T-helper 22 cell (primary cell): ENCODE data around the gene STRN4.
"Not testable (repeated sequence)": the region's sequence is repeated elsewhere in the genome, so short reads cannot be mapped to it uniquely, and the experiment has no call there.

Source experiments
- DNase-seq: peaks from one replicate; pipeline ENCODE4 v3.0.0-alpha.2; 2020; ENCODE audit warnings: low read depth

Gene STRN4

GRCh38 chr19:46713781-46714443 lies 32.3 kb downstream of the STRN4 start:
- peak; percentile 78 for DNase-seq

- not testable (repeated sequence) for DNase-seq
Observed at GRCh38 chr19:46712768-46713338, 33.4 kb downstream of the STRN4 start.

DNA sequence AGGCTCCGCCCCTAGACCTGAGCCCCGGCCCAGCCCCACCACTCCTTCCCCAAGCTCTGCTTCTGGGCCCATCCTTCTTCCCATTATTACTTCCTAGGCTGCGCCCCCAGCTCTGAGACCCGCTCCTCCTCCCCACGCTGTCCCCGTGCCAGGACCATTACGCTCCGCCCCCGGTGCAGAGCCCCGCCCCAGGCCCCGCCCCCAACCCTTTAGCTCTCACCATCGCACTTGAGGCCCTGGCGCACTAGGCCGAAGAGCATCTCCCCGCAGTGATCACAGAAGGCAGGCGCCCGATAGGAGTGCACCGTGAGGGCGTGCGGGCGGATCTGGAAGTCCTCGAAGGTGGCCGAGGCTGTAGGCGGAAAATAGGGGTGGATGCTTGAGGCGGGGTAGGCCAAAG lies 35.6 kb downstream of the STRN4 start:
- no peak for DNase-seq

DNA sequence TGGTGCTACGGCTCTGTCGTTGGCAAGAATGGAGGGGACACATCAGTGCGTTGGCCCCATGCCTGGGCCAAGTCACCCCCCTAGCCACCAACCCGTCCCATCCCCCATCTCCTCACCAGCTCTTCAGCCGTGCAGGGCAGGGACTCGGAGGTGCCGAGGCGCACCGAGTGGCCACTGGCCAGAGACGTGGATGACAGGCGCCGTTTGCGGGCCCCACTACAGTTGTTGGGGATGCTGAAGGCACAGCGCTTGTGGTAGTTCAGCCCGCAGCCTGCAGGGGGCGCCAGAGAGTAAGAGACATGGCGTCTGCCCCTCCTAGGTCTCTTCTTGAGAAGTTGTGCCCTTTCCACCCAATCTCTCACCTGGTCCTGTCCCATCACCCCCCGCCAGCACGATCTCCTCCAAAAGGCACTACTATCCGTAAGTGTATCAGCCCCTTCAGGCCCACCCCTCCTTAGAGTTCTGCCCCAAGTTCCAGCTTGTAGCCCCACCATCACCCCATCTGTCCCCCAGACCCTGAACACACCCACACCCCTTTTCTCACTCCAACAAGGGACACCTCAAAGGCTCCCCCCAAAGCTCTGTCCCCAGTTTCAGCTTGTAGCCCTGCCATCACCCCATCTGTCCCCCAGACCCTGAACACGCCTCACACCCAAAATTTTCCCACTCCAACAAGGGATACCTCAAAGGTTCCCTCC lies 41.7 kb downstream of the STRN4 start:
- DNase-seq: peak; percentile 43

DNA sequence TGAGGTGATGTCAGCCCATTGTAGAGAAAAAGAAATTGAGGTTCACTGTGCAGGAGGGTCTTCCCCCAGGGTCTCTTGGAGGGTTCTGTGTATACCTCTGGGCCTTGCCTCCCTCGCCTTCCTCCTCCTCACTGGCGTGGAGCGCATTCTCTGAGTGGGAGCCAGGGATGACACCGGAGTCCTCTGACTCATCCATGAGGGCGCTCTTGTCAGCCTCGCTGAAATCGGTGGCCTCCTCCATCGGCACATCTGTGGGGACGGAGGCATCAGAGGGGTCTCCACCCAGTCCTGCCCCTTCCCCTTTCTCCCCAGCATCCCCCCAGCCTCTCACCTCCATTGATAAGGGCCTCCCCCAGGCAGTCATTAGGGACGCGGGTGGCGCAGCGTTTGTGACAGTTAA lies 45.5 kb downstream of the STRN4 start:
- no peak for DNase-seq

- no peak for DNase-seq
Observed at GRCh38 chr19:46698395-46699321, 47.6 kb downstream of the STRN4 start.

DNA sequence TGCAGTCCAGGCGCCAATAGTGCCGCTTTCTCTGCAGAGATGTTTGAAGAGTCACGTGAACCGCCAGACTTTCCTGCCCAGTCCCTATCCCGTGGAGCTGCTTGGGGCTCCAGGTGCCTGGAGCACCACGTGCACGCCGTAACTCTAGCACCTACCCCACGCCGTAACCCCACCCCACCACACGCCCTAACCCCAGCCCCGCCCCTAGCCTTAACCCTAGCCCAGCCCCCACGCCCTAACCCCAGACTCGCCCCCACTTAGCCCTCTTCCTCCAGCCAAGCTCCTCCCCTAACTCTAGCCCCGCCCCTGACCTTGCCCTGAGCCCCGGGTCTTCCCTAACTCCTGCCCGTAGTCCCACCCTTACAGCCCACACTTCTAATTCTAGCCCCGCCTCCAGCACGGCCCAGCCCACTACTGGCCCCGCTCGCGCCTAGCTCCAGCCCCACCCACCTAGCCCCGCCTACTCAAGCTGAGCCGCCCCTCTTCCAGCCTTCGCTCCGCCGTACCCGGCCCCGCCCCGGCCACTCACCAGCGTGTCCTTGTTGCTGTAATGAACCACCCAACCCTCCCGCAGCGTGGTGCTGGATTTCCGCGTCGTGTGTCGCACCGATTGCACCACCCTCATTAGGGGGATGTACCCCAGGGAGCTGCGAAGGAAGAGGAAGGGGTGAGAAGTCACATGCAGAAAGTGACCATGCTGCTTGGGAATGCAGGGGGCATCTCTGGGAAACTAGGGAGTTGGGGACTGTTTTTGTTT lies 48.9 kb downstream of the STRN4 start:
- DNase-seq: no peak

- no peak for DNase-seq
Observed at GRCh38 chr19:46696866-46697203, 49.4 kb downstream of the STRN4 start.

DNA sequence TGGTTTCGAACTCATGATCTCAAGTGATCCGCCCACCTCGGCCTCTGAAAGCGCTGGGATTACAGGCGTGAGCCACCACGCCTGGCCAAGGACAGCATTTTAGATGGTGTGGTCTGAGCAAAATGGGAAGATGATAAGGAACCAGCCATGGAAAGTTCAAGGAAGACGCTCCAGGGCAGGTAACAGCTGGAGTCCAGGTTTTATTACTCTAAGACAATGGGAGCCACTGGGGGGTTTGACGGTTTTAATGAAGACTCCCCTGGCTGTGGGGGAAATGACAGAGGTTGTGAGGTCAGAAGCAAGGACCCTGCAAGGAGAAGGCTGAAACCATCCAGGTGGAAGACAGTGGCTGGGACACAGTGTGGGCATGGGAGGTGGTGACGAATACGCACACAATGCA lies 50.2 kb downstream of the STRN4 start:
- DNase-seq: no peak

- DNase-seq: no peak
Observed at GRCh38 chr19:46693760-46694159, 52.5 kb downstream of the STRN4 start.

DNA sequence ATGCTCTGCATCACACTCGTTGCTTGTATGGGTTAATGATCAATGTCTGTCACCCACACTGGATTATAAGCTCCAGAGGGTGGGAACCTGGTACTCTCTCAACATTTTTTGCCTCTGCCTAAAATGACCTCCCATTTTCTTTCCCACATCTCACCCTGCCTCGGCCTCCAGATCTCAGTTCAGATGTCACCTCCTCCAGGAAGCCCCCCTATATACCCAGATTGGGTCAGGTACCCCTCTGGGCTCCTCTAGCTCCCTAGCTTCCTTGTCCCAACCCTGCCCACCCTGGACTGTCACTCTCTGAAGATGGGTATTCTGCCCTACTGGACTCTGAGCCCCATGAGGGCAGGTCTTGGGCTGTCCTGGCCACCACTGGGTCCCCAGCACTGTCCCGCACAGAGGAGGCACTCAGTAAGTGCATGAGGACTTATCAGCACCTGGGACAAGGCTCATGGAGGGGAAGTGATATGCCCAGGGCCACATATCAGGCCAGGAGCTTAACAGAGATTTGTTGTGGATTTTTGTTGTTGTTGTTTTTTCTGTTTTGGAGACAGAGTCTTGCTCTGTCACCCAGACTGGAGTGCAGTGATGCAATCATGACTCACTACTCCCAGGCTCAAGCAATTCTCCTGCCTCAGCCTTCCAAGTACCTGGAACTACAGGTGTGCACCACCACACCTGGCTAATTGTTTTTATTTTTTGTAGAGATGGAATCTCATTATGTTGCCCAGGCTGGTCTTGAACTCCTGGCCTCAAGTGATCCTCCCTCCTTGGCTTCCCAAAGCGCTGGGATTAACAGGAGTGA lies 53.1 kb downstream of the STRN4 start:
- DNase-seq: no peak

DNA sequence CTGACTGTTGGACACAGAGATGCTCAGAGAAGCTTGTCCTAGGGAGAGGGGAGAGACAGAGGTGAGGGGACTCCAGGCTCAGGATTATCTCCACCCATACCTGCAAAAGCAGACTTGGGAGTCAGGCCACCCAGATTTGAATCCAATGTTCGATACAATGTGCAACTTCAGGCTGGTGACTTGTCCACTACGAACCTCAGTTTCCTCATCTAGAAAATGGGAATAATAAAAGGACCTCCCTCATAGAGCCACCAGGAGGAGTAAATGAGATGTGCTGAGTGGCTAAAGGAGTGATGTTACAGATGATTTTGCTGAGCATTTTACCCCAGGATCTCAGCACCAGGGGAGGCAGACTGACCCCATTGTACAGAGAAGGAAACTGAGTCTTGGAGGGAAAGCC lies 54.3 kb downstream of the STRN4 start:
- DNase-seq: no peak

- DNase-seq: no peak
Observed at GRCh38 chr19:46691104-46691503, 55.1 kb downstream of the STRN4 start.

DNA sequence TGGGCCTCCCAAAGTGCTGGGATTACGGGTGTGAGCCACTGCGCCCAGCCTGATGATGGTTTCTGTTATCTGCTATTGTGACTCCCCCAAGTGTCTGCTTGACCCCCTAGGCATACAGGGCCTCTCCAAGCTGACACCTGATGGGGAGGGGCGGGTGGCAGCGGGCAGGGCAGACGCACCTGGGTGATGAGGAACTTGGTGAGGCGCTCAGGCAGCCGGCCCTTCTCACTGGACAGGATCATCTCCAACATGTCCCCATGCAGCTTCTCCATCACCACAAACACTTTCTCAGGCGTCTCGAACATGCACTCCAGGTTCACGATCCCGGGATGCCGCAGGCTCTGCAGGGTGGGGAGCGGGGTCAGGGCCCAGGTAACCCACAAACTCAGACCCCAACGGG lies 56.9 kb downstream of the STRN4 start:
- DNase-seq: no peak

GRCh38 chr19:46687438-46688145 lies 58.7 kb downstream of the STRN4 start:
- DNase-seq: no peak

DNA sequence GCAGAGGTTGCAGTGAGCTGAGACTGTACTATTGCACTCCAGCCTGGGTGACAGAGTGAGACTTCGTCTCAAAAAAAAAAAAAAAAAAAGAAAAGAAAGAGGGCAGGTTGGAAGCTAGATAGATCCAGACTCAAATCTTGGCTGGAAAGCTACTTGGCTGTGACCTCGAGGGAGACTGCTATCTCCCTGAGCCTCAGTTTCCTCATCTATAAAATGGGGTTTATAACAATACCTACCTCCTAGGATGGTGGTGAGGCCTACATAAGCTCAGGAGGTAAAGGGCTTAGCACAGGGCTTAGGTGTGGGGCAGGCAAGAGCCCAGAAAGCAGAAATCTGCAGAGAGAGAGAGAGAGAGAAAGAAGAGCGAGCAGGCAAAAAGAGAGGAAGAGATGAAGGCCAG lies 61.1 kb downstream of the STRN4 start:
- DNase-seq: no peak

DNA sequence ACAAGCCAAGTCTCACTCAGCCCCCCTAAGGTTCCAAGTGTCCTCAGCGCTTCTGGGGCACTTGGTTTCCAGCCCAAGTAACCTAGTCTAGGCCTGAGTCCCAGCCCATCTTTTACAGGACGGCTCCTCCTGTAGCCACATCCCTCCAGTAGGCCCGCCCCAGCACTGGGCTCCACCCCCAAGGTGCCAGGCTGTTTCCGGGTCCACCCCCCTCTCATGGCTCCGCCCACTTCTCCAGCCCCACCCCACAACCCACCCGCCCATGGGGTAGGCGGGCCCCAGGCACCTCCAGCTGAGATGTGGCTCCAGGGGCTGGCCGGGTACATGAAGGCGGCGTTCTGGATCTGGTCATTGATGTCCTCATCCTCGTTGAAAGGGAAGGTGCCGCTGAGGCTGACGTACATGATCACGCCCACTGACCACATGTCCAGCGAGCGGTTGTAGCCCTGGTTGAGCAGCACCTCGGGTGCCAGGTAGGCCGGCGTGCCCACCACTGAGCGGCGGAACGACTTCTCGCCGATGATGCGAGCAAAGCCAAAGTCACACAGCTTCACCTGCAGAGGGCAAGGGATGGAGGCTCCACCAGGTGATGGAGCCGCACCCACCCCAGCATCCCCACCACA lies 68.0 kb downstream of the STRN4 start:
- peak; percentile 29 for DNase-seq

GRCh38 chr19:46674416-46675178 lies 71.7 kb downstream of the STRN4 start:
- no peak for DNase-seq

DNA sequence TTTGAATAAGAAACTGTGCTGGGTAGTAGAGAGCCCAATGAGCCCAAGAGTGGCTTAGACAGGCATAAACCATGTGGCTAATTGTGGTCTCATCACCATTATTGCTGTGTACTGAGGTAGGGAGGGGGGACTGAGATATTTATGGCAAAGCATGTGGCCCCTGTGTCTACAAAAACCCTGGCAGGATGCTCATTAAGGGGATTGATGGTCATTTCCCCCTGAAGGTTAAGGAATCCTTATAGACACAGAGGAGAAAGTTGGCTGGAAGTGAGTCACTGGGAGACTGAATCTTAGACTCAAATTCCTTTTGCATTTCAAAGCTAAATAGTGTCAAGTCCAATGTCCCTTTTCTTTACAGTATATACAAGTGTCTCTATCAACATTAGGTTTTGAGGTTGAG lies 75.4 kb downstream of the STRN4 start:
- no peak for DNase-seq
